Subcutaneous abdominal adipose tissue (tissue), 5 donors: Measurements from ENCODE around the gene FLNC.

Experiments
- H3K27ac ChIP-seq: one replicate; pipeline ENCODE4 v1.7.0; 2013; ENCODE audit warnings: low read depth, mild to moderate bottlenecking, inconsistent platforms, low read length, moderate library complexity
- H3K27me3 ChIP-seq, 5 donors: one replicate each; pipeline ENCODE4 v1.7.0; 2013; ENCODE audit warnings: low read length in 5 of 5, inconsistent platforms in 1 of 5; ENCODE audit not compliant: control insufficient read depth in 5 of 5, insufficient read depth in 4 of 5
- H3K36me3 ChIP-seq, 5 donors: one replicate each; pipeline ENCODE4 v1.7.0; 2013; ENCODE audit warnings: low read length in 5 of 5; ENCODE audit not compliant: control insufficient read depth in 5 of 5, insufficient read depth in 5 of 5
- H3K4me1 ChIP-seq, 5 donors: one replicate each; pipeline ENCODE4 v1.7.0; 2013; ENCODE audit warnings: low read length in 5 of 5, mild to moderate bottlenecking in 3 of 5, moderate library complexity in 1 of 5; ENCODE audit not compliant: control insufficient read depth in 5 of 5, insufficient read depth in 5 of 5
- H3K4me3 ChIP-seq, 5 donors: one replicate each; pipeline ENCODE4 v1.7.0; 2013; ENCODE audit warnings: low read length in 5 of 5, low read depth in 1 of 5
- H3K9ac ChIP-seq, 5 donors: one replicate each; pipeline ENCODE4 v1.7.0; 2013; ENCODE audit warnings: low read length in 5 of 5, mild to moderate bottlenecking in 4 of 5, moderate library complexity in 3 of 5
- H3K9me3 ChIP-seq, 5 donors: one replicate each; pipeline ENCODE4 v1.7.0; 2013; ENCODE audit warnings: low read length in 5 of 5; ENCODE audit not compliant: control insufficient read depth in 5 of 5
- donor health status: healthy.
- donor health status: healthy.
- donor health status: healthy.
- donor health status: healthy.
- donor health status: healthy.

Gene FLNC

GRCh38 chr7:128836729-128837348 is 6.6 kb downstream of the FLNC start:
- Histone ChIP-seq H3K36me3 (peaks cover 0 to 17% (median 0%) of the 10 kb centered on the region in 5 donors), H3K27ac (no peak overlapping the region), H3K4me1 (peaks cover 2 to 21% (median 15%) of the 10 kb centered on the region in 5 donors), H3K9ac (no peak overlapping the region), H3K4me3 (no peak overlapping the region), H3K9me3 (no peaks in the 10 kb centered on the region), H3K27me3 (peaks cover 0 to 12% (median 11%) of the 10 kb centered on the region in 5 donors)

- Histone ChIP-seq H3K9ac (no peak overlapping the region), H3K27ac (no peak overlapping the region)
These were observed 7.3 kb downstream of the FLNC start for GRCh38 chr7:128837521-128837921.

GRCh38 chr7:128838109-128838779 is 8.0 kb downstream of the FLNC start:
- Histone ChIP-seq H3K27ac (no peak overlapping the region), H3K4me1 (peaks cover 0 to 8% (median 4%) of the 10 kb centered on the region in 5 donors), H3K9ac (no peak overlapping the region), H3K4me3 (no peak overlapping the region), H3K27me3 (peaks cover 0 to under 1% (median 0%) of the 10 kb centered on the region in 5 donors), H3K36me3 (peaks cover 0 to 21% (median 3%) of the 10 kb centered on the region in 5 donors), H3K9me3 (no peaks in the 10 kb centered on the region)

More at GRCh38 chr7:128837521-128837921, 7.3 kb downstream of the FLNC start:
- Histone ChIP-seq H3K4me1 (peaks cover 2 to 15% (median 11%) of the 10 kb centered on the region in 5 donors), H3K36me3 (peaks cover 0 to 17% (median 0%) of the 10 kb centered on the region in 5 donors), H3K9me3 (no peaks in the 10 kb centered on the region), H3K27me3 (peaks cover 0 to 8% (median 6%) of the 10 kb centered on the region in 5 donors), H3K4me3 (no peak overlapping the region)

GRCh38 chr7:128838981-128839731 is 8.9 kb downstream of the FLNC start:
- Histone ChIP-seq H3K36me3 (peaks cover 0 to 28% (median 6%) of the 10 kb centered on the region in 5 donors), H3K27me3 (no peaks in the 10 kb centered on the region), H3K4me3 (no peak overlapping the region), H3K27ac (no peak overlapping the region), H3K4me1 (peaks cover 0 to 4% (median 0%) of the 10 kb centered on the region in 5 donors), H3K9me3 (no peaks in the 10 kb centered on the region), H3K9ac (no peak overlapping the region)

- Histone ChIP-seq H3K4me1 (peaks cover 0 to 4% (median 0%) of the 10 kb centered on the region in 5 donors), H3K9me3 (no peaks in the 10 kb centered on the region), H3K27me3 (no peaks in the 10 kb centered on the region), H3K4me3 (no peak overlapping the region), H3K9ac (no peak overlapping the region), H3K36me3 (peaks cover 0 to 32% (median 6%) of the 10 kb centered on the region in 5 donors), H3K27ac (no peak overlapping the region)
These were observed 9.6 kb downstream of the FLNC start for GRCh38 chr7:128839751-128840177.

- H3K36me3 ChIP-seq, result peaks cover 0 to 35% (median 6%) of the 10 kb centered on the region in 5 donors
- no peak overlapping the region for H3K4me3 ChIP-seq
- no peak overlapping the region for H3K27ac ChIP-seq
- H3K27me3 ChIP-seq, result no peaks in the 10 kb centered on the region
- no peaks in the 10 kb centered on the region for H3K9me3 ChIP-seq
- peaks cover 0 to 4% (median 0%) of the 10 kb centered on the region in 5 donors for H3K4me1 ChIP-seq
- H3K9ac ChIP-seq, result no peak overlapping the region
These were observed 10.3 kb downstream of the FLNC start for GRCh38 chr7:128840326-128841170.

GRCh38 chr7:128841171-128841690 is 11.0 kb downstream of the FLNC start:
- no peak overlapping the region for H3K9ac ChIP-seq
- H3K27me3 ChIP-seq, result no peaks in the 10 kb centered on the region
- no peak overlapping the region for H3K4me3 ChIP-seq
- peaks cover 0 to 2% (median 0%) of the 10 kb centered on the region in 5 donors for H3K4me1 ChIP-seq
- peaks cover 0 to 36% (median 7%) of the 10 kb centered on the region in 5 donors for H3K36me3 ChIP-seq
- no peak overlapping the region for H3K27ac ChIP-seq
- no peaks in the 10 kb centered on the region for H3K9me3 ChIP-seq

GRCh38 chr7:128841921-128842673 is 11.9 kb downstream of the FLNC start:
- Histone ChIP-seq H3K4me1 (peaks cover 0 to 2% (median 0%) of the 10 kb centered on the region in 5 donors), H3K9ac (no peak overlapping the region), H3K27me3 (no peaks in the 10 kb centered on the region), H3K9me3 (no peaks in the 10 kb centered on the region), H3K36me3 (peaks cover 0 to 36% (median 7%) of the 10 kb centered on the region in 5 donors), H3K27ac (no peak overlapping the region), H3K4me3 (no peak overlapping the region)
